Kidney (tissue), 14 donors: ENCODE results near the gene FBXL7. TPM values are rescaled to one million over a fixed set of nuclear protein-coding genes. Genes with fewer than 3 reads are reported as not detected.
"Not testable (repeated sequence)": the region's sequence is repeated elsewhere in the genome, so short reads cannot be mapped to it uniquely, and the experiment has no call there.

Experiments
- DNase-seq, 5 donors: peaks; one replicate each; pipeline ENCODE4 v3.0.0-alpha.2; 2013 to 2020
- FAIRE-seq: peaks from 2 replicates; lab custom pipeline; 2012; peaks lifted over from hg19 to GRCh38; lab: Jason Lieb, UNC
- H3K27ac ChIP-seq, 2 donors: one replicate each; pipeline ENCODE4 v1.7.0; 2013; ENCODE audit warnings: low read depth in 2 of 2, low read length in 2 of 2, inconsistent platforms in 1 of 2
- H3K27me3 ChIP-seq: one replicate; pipeline ENCODE4 v1.7.1; 2013; ENCODE audit warnings: low read length, inconsistent platforms; ENCODE audit not compliant: control insufficient read depth, insufficient read depth
- H3K36me3 ChIP-seq, 3 donors: one replicate each; pipeline versions ENCODE4 v1.7.0 to v1.7.1; 2013; ENCODE audit warnings: low read length in 3 of 3, control low read depth in 1 of 3, inconsistent platforms in 1 of 3; ENCODE audit not compliant: insufficient read depth in 3 of 3, control insufficient read depth in 2 of 3
- H3K4me1 ChIP-seq, 3 donors: one replicate each; pipeline versions ENCODE4 v1.7.0 to v1.7.1; 2013; ENCODE audit warnings: low read length in 3 of 3, inconsistent platforms in 1 of 3, low read depth in 1 of 3; ENCODE audit not compliant: control insufficient read depth in 2 of 3, insufficient read depth in 2 of 3
- H3K4me3 ChIP-seq, 3 donors: one replicate each; pipeline versions ENCODE4 v1.7.0 to v1.8.1; 2013; ENCODE audit warnings: low read length in 3 of 3, control low read depth in 1 of 3, inconsistent platforms in 1 of 3
- H3K9ac ChIP-seq, 3 donors: one replicate each; pipeline versions ENCODE4 v1.7.0 to v1.7.1; 2013; ENCODE audit warnings: low read length in 3 of 3, control low read depth in 1 of 3, inconsistent platforms in 1 of 3
- H3K9me3 ChIP-seq, 3 donors: one replicate each; pipeline versions ENCODE4 v1.7.0 to v1.7.1; 2013; ENCODE audit warnings: low read length in 3 of 3, control low read depth in 1 of 3, inconsistent platforms in 1 of 3; ENCODE audit not compliant: control insufficient read depth in 2 of 3, insufficient read depth in 1 of 3
- CTCF ChIP-seq: IDR thresholded peaks from 3 replicates; pipeline ENCODE4 v1.5.1; 2012; ENCODE audit warnings: mild to moderate bottlenecking, moderate library complexity, borderline replicate concordance; ENCODE audit not compliant: insufficient read depth; ENCODE audit errors: extremely low read depth
- intact Hi-C: fragments of 100-400 bp; cut with DNase I; formaldehyde crosslinking; loops from one replicate; pipeline ENCODE4 v1.11.1; 2022
- polyA plus RNA-seq: library from polyadenylated mRNA; stranded (reverse); fragments of 350-450 nt; fragmentation: Illumina TruSeq; extraction: RNeasy Lipid Tissue Mini Kit (QIAGEN cat#74804); gene quantifications from one replicate; pipeline ENCODE4 v1.2.3, GENCODE V29; 2014; ENCODE audit warnings: low read depth, low replicate concordance; ENCODE audit not compliant: insufficient read depth
- total RNA-seq: library from RNA; stranded (reverse); fragmentation: NEBNext Ultra II Directional; extraction: Animal tissue kit (Norgen Biotek cat#: 25700); gene quantifications from one replicate; pipeline ENCODE4 v1.2.1, GENCODE V29; 2021
- donor health status: control.
- donor health status: control.
- donor health status: control.
- donor health status: control.
- donor health status: control.
- donor health status: DM: yes; HTN: yes; CAD: no.
- donor health status: Normal renal cell carcinoma (clear cell type).

FBXL7 gene
- total and polyA plus RNA-seq, 2 donors from 2014 or later: 3.9 to 6.1 TPM

DNA sequence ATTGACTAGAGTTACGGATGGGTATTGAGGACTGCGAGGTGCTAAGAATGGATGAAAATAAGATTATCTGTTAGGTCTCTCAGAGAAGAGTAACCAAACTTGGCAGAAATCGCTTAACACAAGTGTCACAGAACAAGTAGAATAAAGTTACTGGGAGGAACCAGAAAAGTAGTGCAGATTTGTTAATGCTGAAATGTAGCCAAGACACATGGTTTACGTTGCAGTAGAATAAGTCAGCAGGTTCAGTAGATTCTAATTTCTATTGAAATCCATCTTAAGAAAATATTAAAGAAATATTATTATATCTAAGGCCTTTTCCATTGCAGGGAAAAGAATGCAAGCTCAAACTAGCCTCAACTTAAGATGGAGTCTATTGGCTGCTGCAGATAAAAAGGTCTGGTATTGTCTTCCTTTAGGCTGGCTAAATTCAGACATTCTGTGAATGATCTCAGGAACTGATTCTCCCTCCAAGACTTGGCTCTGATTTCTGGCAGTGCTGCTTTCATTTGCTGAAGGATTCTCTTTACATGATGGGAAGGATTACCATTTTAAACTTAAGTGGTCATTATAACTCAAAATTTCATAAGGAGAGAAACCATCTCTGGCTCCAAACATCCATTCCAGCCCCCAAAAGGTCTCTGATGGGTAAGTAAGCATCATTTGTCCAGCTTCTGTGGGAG, 364.7 kb downstream of the FBXL7 start:
- H3K9ac ChIP-seq: no peak overlapping the region
- H3K4me1 ChIP-seq: no peaks in the 10 kb centered on the region
- H3K36me3 ChIP-seq: no peaks in the 10 kb centered on the region
- H3K4me3 ChIP-seq: no peak overlapping the region
- H3K9me3 ChIP-seq: no peaks in the 10 kb centered on the region
- DNase-seq (no peak), FAIRE-seq (no peak)
- H3K27me3 ChIP-seq: no peaks in the 10 kb centered on the region
- TF ChIP-seq CTCF: no peak
- intact Hi-C loops: no loop called here
- no peak overlapping the region for H3K27ac ChIP-seq

DNA sequence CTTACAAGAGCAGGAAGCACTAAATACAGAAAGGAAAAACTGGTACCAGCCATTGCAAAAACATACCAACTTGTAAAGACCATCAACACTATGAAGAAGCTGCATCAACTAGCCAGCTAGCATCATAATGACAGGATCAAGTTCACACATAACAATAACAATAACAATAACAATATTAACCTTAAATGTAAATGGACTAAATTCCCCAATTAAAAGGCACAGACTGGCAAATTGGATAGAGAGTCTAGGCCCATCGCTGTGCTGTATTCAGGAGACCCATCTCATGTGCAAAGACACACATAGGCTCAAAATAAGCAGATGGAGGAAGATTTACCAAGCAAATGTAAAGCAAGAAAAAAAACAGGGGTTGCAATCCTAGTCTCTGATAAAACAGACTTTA, 372.3 kb downstream of the FBXL7 start:
- FAIRE-seq, DNase-seq, H3K9me3 ChIP-seq, H3K4me1 ChIP-seq, H3K27me3 ChIP-seq, H3K36me3 ChIP-seq, H3K27ac ChIP-seq, H3K9ac ChIP-seq, intact Hi-C loops, H3K4me3 ChIP-seq: not testable (repeated sequence)

GRCh38 chr5:15877914-15878313, 377.9 kb downstream of the FBXL7 start:
- intact Hi-C loops: no loop called here
- H3K36me3 ChIP-seq: no peaks in the 10 kb centered on the region
- no peak for TF ChIP-seq CTCF
- DNase-seq (no peak), FAIRE-seq (no peak)
- H3K4me3 ChIP-seq: no peak overlapping the region
- peaks cover 0 to 4% (median 0%) of the 10 kb centered on the region in 3 donors for H3K9me3 ChIP-seq
- no peaks in the 10 kb centered on the region for H3K4me1 ChIP-seq
- H3K27me3 ChIP-seq: no peaks in the 10 kb centered on the region
- no peak overlapping the region for H3K27ac ChIP-seq
- no peak overlapping the region for H3K9ac ChIP-seq

- no peak for FAIRE-seq
- no peaks in the 10 kb centered on the region for H3K27me3 ChIP-seq
- intact Hi-C loops: no loop called here
Measured at GRCh38 chr5:15880201-15880600, 380.2 kb downstream of the FBXL7 start.

More at GRCh38 chr5:15880201-15880600, 380.2 kb downstream of the FBXL7 start:
- Histone ChIP-seq H3K36me3 (no peaks in the 10 kb centered on the region), H3K4me3 (no peak overlapping the region), H3K9me3 (peaks cover 0 to 4% (median 0%) of the 10 kb centered on the region in 3 donors), H3K9ac (no peak overlapping the region), H3K4me1 (no peaks in the 10 kb centered on the region), H3K27ac (no peak overlapping the region)
- DNase-seq: no peak
- no peak for TF ChIP-seq CTCF
